Amniotic epithelial cell (primary cell): ENCODE measurements around the gene TLCD2.

Source experiments
- DNase-seq: peaks from one replicate; pipeline ENCODE4 v3.0.0-alpha.2; 2010; ENCODE audit warnings: low read depth

The TLCD2 gene

DNA sequence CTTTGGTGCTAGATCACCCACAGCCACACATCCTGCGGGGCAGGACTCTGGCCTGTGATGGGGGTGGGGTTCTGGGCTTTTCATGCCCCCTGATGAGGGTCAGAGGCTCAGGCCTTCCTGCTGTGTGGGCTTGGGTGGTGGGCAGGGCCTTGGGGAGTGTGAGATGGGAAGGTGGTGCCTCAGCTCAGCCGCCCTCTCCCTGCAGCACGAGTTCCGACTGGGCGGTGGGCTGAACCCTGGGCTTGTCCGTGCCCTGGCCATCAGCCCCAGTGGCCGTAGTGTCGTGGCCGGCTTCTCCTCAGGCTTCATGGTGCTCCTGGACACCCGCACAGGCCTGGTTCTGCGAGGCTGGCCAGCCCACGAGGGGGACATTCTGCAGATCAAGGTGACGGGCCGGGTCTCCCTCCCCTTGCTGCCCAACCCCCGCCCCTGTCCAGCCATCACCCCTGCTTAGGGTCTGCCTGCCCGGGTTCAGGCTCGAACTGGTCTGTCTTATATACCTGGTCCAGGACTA lies 25.7 kb upstream of the TLCD2 start:
- DNase-seq = no peak

DNA sequence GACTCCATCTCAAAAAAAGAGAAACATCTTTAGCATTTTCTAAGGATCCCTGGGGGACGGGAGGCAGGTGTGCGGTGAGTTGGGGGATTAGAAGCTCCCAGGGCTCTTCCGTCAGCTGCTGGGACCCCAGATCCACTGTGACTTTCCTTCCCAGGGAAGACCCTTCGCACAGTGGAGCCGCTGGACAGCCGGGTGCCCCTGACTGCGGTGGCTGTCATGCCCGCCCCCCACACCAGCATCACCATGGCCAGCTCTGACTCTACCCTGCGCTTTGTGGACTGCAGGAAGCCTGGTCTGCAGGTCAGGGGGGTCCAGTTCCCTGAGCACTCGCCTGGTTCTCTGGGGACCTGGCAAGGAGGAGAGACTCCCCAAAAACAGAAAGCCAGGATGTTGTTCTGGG lies 25.2 kb upstream of the TLCD2 start:
- DNase-seq = no peak

DNA sequence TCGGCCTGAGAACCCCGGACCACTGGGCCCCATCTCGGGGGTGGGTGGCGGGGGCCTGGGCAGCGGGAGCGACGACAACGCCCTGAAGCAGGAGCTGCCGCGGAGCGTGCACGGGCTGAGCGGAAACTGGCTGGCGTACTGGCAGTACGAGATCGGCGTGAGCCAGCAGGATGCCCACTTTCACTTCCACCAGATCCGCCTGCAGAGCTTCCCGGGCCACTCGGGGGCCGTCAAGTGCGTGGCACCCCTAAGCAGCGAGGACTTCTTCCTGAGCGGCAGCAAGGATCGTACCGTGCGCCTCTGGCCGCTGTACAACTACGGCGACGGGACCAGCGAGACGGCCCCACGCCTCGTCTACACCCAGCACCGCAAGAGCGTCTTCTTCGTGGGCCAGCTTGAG lies 23.6 kb upstream of the TLCD2 start:
- no peak for DNase-seq

DNA sequence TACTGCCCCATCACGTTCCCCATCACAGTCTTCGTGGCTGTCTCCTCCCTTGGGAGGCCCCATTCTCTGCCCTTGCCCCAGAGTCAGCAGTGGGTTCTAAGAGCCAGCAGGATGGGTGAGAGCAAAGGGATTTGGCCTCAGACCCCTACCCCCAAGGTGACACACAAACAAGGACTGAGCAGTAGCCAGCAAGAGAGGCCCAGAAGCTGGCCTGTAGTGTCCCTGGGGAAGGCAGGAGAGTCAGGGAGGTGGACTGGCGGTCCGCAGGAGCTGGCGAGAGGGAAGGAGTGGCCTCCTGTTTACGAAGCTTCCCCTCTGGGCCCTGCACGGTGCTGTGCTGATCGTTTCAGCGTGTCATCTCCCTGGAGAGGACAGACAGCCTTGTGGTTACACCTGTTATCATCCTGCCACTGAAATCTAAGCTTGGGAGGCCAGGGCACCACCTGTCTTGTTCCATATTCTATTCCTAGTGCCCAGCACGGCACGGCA lies 22.7 kb upstream of the TLCD2 start:
- no peak for DNase-seq

GRCh38 chr17:1732241-1732832 lies 22.2 kb upstream of the TLCD2 start:
- DNase-seq = no peak

DNA sequence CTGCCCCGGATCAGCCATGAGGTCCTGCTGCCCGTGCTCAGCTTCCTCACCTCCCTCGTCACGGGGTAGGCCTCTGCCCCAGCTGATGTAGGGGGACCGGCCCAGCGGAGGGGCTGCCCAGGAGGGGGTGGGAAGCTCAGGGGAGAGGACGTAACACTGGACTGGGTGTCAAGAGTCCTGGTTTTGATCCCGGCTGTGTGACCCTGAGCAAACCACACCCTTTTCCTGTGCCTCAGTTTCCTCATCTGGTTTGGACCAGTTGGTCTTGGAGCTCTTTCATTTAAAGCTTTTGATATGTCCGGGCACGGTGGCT lies 21.0 kb upstream of the TLCD2 start:
- DNase-seq = no peak

DNA sequence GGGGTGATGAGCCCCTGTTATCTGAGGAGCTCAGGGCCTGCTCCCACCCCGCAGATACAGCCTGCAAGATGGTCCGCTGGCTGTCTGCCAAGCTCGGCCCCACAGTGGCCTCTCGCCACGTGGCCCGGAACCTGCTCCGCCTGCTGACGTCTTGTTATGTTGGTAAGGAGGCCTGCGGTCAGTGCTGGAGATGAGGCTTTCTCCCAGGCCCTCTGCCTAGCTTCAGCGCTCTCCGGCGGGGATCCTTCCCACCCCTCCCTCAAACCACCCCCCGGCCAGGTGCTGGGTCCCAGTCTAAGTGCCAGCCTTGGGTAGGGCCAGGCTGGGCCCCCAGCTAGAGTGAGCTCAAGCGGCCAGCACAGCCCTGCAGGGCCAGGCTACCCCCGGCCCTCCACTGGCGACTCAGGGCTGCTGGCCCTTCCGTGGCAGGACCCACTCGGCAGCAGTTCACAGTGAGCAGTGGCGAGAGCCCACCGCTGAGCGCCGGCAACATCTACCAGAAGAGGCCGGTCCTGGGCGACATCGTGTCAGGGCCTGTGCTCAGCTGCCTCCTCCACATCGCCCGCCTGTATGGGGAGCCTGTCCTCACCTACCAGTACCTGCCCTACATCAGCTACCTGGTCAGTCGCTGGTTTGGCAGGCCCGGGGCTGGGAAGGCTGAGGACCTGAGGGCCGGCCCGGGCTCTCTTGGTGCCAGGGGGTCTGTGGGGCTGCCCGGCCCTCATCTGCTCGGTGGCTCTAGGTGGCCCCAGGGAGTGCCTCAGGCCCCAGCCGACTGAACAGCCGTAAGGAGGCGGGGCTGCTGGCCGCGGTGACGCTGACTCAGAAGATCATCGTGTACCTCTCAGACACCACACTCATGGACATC lies 20.4 kb upstream of the TLCD2 start:
- peak; percentile 96 for DNase-seq

DNA sequence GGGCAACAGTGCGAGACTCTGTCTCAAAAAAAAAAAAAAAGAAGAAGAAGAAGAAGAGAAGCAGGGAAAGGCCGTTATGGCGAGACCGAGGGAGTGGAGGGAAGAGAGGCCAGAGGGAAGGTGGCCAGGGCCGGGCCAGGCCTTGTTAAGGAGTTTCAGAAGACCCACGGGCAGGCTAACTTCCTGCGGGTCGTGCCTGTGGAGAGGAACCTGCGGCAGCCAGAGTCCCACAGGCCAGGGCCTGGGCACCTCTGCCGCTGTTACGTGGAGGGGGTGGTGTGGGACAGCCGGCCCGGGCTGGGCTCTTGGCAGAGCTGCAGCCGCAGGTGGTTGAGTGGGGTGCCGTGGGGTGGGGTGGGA lies 19.8 kb upstream of the TLCD2 start:
- DNase-seq = no peak

DNA sequence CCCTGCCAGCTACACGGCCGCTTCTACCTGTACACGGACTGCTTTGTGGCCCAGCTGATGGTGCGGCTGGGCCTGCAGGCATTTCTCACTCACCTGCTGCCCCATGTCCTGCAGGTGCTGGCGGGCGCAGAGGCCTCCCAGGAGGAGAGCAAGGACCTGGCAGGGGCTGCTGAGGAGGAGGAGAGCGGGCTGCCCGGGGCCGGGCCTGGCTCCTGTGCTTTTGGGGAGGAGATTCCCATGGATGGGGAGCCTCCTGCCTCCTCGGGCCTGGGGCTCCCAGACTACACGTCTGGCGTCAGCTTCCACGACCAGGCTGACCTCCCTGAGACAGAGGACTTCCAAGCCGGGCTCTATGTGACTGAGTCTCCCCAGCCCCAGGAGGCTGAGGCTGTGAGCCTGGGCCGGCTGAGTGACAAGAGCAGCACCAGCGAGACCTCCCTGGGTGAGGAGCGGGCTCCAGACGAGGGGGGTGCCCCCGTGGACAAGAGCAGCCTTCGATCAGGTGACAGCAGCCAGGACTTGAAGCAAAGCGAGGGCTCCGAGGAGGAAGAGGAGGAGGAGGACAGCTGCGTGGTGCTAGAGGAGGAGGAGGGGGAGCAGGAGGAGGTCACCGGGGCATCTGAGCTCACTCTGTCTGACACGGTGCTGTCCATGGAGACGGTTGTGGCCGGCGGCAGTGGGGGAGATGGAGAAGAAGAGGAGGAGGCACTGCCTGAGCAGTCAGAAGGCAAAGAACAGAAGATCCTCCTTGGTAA lies 17.9 kb upstream of the TLCD2 start:
- no peak for DNase-seq

- DNase-seq = no peak
Observed at GRCh38 chr17:1727258-1727789, 17.1 kb upstream of the TLCD2 start.

DNA sequence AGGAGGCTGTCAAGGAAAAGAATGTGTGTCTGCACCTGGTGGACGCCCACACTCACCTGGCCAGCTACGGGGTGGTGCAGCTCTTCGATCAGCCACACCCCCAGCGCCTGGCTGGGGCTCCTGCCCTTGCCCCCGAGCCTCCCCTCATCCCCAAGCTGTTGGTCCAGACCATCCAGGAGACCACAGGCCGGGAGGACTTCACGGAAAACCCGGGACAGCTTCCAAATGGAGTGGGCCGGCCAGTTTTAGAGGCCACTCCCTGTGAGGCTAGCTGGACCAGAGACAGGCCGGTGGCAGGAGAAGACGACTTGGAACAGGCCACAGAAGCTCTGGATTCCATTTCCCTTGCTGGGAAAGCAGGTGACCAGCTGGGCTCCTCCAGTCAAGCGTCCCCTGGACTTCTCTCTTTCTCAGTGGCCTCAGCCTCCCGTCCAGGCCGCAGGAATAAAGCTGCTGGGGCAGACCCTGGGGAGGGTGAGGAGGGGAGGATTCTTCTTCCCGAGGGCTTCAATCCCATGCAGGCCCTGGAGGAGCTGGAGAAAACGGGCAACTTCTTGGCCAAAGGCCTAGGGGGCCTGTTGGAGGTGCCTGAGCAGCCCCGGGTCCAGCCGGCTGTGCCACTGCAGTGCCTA lies 16.6 kb upstream of the TLCD2 start:
- DNase-seq = no peak

DNA sequence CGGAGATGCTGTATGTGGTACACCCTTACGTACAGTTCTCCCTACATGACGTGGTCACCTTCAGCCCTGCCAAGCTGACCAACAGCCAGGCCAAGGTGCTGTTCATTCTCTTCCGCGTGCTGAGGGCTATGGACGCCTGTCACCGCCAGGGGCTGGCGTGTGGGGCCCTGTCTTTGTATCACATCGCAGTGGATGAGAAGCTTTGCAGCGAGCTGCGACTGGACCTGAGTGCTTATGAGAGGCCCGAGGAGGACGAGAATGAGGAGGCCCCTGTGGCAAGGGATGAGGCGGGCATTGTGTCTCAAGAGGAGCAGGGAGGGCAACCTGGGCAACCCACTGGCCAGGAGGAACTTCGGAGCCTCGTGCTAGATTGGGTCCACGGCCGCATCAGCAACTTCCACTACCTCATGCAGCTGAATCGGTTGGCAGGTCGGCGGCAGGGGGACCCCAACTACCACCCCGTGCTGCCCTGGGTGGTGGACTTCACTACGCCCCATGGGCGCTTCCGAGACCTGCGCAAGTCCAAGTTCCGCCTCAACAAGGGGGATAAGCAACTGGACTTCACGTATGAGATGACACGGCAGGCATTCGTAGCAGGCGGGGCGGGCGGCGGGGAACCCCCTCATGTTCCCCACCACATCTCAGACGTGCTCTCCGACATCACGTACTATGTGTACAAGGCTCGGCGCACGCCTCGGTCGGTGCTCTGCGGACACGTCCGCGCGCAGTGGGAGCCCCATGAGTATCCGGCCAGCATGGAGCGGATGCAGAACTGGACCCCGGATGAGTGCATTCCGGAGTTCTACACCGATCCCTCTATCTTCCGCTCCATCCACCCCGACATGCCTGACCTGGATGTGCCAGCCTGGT lies 15.7 kb upstream of the TLCD2 start:
- DNase-seq = no peak

- no peak for DNase-seq
Observed at GRCh38 chr17:1724869-1725641, 14.9 kb upstream of the TLCD2 start.

DNA sequence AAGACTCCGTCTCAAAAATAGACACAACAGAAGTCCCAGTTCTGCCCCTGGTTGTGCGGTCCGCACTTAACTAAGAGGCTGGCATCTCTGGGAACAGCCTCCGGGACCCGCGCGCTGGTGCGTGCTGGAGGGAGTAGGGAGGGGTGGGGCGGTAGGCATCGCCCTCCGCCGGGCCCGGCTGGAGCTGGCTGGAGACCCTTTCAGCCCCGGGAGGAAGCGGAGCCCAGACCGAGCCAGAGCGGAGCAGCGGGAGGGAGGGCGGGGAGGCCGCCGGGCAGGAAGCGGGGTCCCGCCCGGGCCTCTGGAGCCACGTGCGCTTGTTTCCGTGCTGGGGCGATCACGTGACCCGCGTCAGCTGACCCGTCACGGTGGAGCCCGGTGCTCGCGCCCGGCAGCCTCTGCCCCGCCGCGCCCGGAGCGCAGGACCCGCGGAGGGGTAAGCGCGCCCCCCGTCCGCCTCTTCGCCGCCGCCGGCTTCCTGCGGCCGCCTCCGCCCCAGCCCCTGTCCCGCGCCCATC lies 14.2 kb upstream of the TLCD2 start, which contains the start of gene WDR81:
TSS of gene WDR81 (plus strand) at position 354 of the 518 bp plus-strand sequence. CDS start 256 bp downstream, outside the sequence.
- DNase-seq = peak; percentile 78

- peak; percentile 59 for DNase-seq
Observed at GRCh38 chr17:1722022-1722421, 11.8 kb upstream of the TLCD2 start.

GRCh38 chr17:1720856-1721386 lies 10.7 kb upstream of the TLCD2 start:
- peak; percentile 57 for DNase-seq

DNA sequence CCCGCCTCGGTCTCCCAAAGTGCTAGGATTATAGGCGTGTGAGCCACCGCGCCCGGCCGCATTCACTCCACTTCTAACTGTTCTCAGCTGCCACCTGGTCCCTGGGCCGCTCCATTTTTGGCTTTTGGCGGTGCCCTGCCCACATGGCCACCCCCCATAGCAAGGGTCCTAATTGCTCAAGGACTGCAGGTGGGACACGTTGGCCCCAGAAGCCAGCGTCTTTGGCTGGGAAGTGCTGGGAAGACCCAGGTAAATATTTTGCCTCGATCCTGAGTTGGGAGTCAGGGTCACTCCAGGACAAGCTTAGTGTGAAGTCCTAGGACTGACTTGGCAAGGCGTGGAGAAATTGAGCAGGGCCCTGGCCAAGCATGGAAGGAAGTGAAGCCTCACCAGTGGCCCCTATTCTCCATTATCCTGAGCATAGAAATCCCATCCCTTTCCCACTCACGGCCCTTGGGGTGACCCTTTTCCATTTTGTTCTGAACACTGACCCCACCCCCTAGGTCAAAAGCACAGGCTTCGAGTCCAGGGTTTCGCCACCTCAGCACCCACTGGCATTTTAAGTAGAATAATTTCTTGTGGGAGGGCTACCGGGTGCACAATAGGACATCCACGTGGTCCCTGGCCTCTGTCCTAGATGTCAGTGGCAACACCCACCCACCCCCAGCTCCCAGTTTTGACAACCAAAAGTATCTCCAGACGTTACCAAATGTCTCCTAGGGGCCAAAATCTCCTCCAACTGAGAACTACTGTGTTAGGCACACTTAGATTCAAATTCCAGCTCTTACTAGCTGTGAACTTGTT lies 8.4 kb upstream of the TLCD2 start:
- no peak for DNase-seq

- peak; percentile 100 for DNase-seq
Observed at GRCh38 chr17:1716912-1717695, 6.9 kb upstream of the TLCD2 start.
